Uterus (tissue), 4 donors: ENCODE data around the gene SPATA6. TPM values are rescaled to one million over a fixed set of nuclear protein-coding genes. Genes with fewer than 3 reads are reported as not detected.
"Not testable (repeated sequence)": the region's sequence is repeated elsewhere in the genome, so short reads cannot be mapped to it uniquely, and the experiment has no call there.

Source experiments
- DNase-seq, 2 donors: peaks; one replicate each; pipeline ENCODE4 v3.0.0-alpha.2; 2019 to 2020
- H3K27ac ChIP-seq, 2 donors: fragments of 200-600 bp; sonication (generic); 1 replicate in 1 of 2; 2 replicates in 1 of 2; pipeline ENCODE4 v1.5.1; 2016 to 2018
- H3K27me3 ChIP-seq, 2 donors: fragments of 200-600 bp; sonication (generic); one replicate each; pipeline ENCODE4 v1.5.1; 2018 to 2019; ENCODE audit warnings: control low read depth in 1 of 2
- H3K36me3 ChIP-seq, 2 donors: fragments of 200-600 bp; sonication (generic); one replicate each; pipeline ENCODE4 v1.5.1; 2019; ENCODE audit warnings: control low read depth in 1 of 2
- H3K4me1 ChIP-seq, 2 donors: fragments of 200-600 bp; sonication (generic); one replicate each; pipeline ENCODE4 v1.5.1; 2018 to 2019; ENCODE audit warnings: control low read depth in 1 of 2
- H3K4me3 ChIP-seq, 2 donors: fragments of 200-600 bp; sonication (generic); 1 replicate in 1 of 2; 2 replicates in 1 of 2; pipeline ENCODE4 v1.5.1; 2018 to 2019; ENCODE audit warnings: mild to moderate bottlenecking in 1 of 2
- H3K9me3 ChIP-seq, 2 donors: fragments of 200-600 bp; sonication (generic); one replicate each; pipeline ENCODE4 v1.5.1; 2019; ENCODE audit warnings: control low read depth in 1 of 2
- CTCF ChIP-seq, 4 experiments: fragments of 200-600 bp in 2 of 4; fragments of 450-650 bp in 2 of 4; sonication (generic) in 2 of 4; IDR thresholded peaks; one replicate each; pipeline ENCODE4 v1.5.1; 2016 to 2019; ENCODE audit warnings: antibody characterized with exemption in 4 of 4, mild to moderate bottlenecking in 2 of 4, moderate library complexity in 1 of 4
- POLR2A ChIP-seq, 2 donors: fragments of 450-650 bp; IDR thresholded peaks; one replicate each; pipeline ENCODE4 v1.6.1; 2016; ENCODE audit warnings: antibody characterized with exemption in 2 of 2, mild to moderate bottlenecking in 1 of 2, moderate library complexity in 1 of 2
- intact Hi-C: fragments of 100-400 bp; cut with DNase I; formaldehyde crosslinking; loops from one replicate; pipeline ENCODE4 v1.15.1; 2023; ENCODE audit warnings: low total_unique reads
- total RNA-seq, 4 donors: library from RNA; depleted of rRNA in 3 of 4; stranded (reverse); fragments of >200 nt in 3 of 4; gene quantifications; one replicate each; pipeline versions ENCODE4 v1.1.0 to v1.2.4, GENCODE V29; 2014 to 2023
- donor health status: DM: yes; HTN: yes; CAD: no.

SPATA6 gene
- 10 to 100 TPM; 27.4 to 94.5 (median 46.0) TPM for total RNA-seq

GRCh38 chr1:48471691-48472576, at the start of gene SPATA6:
Gene SPATA6 (minus strand): TSS chr1:48472204. CDS start chr1:48472008, 196 bp downstream.
- Histone ChIP-seq H3K27ac (peak within 1 kb of the TSS; percentile 87 to 95), H3K36me3 (no peaks in the 10 kb centered on the region), H3K4me1 (no peaks in the 10 kb centered on the region), H3K27me3 (no peaks in the 10 kb centered on the region), H3K9me3 (no peaks in the 10 kb centered on the region), H3K4me3 (peak within 1 kb of the TSS; percentile 61 to 76)
- peak; percentile 97 to 98 for DNase-seq
- TF ChIP-seq POLR2A (IDR thresholded peaks at IDR 0.05) (peak; percentile 67 to 95), CTCF (IDR thresholded peaks at IDR 0.05) (no peak)
- intact Hi-C loops: no loop called here

- DNase-seq, H3K4me1 ChIP-seq, H3K4me3 ChIP-seq, intact Hi-C loops, H3K27me3 ChIP-seq, H3K36me3 ChIP-seq, H3K9me3 ChIP-seq, H3K27ac ChIP-seq: not testable (repeated sequence)
Observed at GRCh38 chr1:48519896-48520295, 47.9 kb upstream of the SPATA6 start.

GRCh38 chr1:48506870-48507269, 34.9 kb upstream of the SPATA6 start:
- Histone ChIP-seq H3K27me3 (no peaks in the 10 kb centered on the region), H3K4me3 (no peak overlapping the region), H3K36me3 (no peaks in the 10 kb centered on the region), H3K4me1 (no peaks in the 10 kb centered on the region), H3K9me3 (no peaks in the 10 kb centered on the region), H3K27ac (no peak overlapping the region)
- intact Hi-C loops: no loop called here
- TF ChIP-seq POLR2A (IDR thresholded peaks at IDR 0.05) (no peak), CTCF (IDR thresholded peaks at IDR 0.05) (no peak)
- DNase-seq: no peak

GRCh38 chr1:48500541-48501450, 28.8 kb upstream of the SPATA6 start:
- no peak for TF ChIP-seq POLR2A (IDR thresholded peaks at IDR 0.05)
- TF ChIP-seq CTCF (IDR thresholded peaks at IDR 0.05): no peak
- Histone ChIP-seq H3K9me3 (no peaks in the 10 kb centered on the region), H3K36me3 (no peaks in the 10 kb centered on the region), H3K4me1 (no peaks in the 10 kb centered on the region), H3K27ac (no peak overlapping the region), H3K27me3 (no peaks in the 10 kb centered on the region), H3K4me3 (no peak overlapping the region)
- intact Hi-C loops: no loop called here
- no peak for DNase-seq

- no peak overlapping the region for H3K4me3 ChIP-seq
- H3K4me1 ChIP-seq: no peaks in the 10 kb centered on the region
- no peak overlapping the region for H3K27ac ChIP-seq
- intact Hi-C loops: loop anchor here (10.0 kb wide), 1 partner anchor 384 kb away; no protein-coding TSS in a partner anchor
- no peak for TF ChIP-seq POLR2A (IDR thresholded peaks at IDR 0.05)
- no peak for TF ChIP-seq CTCF (IDR thresholded peaks at IDR 0.05)
- no peaks in the 10 kb centered on the region for H3K9me3 ChIP-seq
- DNase-seq: no peak
- H3K27me3 ChIP-seq: no peaks in the 10 kb centered on the region
- H3K36me3 ChIP-seq: no peaks in the 10 kb centered on the region
Observed at GRCh38 chr1:48499211-48499735, 27.3 kb upstream of the SPATA6 start.
